DND-41 (cell line): ENCODE measurements around the gene SPTLC3.

Experiments used
- ATAC-seq: fragments of 200-7000 bp; cut with Tn5 transposase; 3 replicates; pipeline ENCODE4 v1.9.1; 2021; ENCODE audit warnings: low read depth; ENCODE audit not compliant: insufficient read depth
- DNase-seq: peaks from one replicate; pipeline ENCODE4 v3.0.0-alpha.2; 2020
- H2AFZ ChIP-seq: 2 replicates; pipeline ENCODE4 v1.6.0; 2012; ENCODE audit warnings: low read depth, low read length
- H3K27ac ChIP-seq: 2 replicates; pipeline ENCODE4 v1.5.1; 2012; ENCODE audit warnings: low read length, inconsistent platforms
- H3K27me3 ChIP-seq: fragments of 200-600 bp; sonication (generic); 2 replicates; pipeline ENCODE4 v1.6.0; 2012; ENCODE audit warnings: low read length, mild to moderate bottlenecking, inconsistent platforms; ENCODE audit not compliant: insufficient read depth, poor library complexity
- H3K36me3 ChIP-seq: 2 replicates; pipeline ENCODE4 v1.5.1; 2012; ENCODE audit warnings: low read length, inconsistent platforms; ENCODE audit not compliant: insufficient read depth
- H3K4me1 ChIP-seq: 2 replicates; pipeline ENCODE4 v1.5.1; 2012; ENCODE audit warnings: mild to moderate bottlenecking, low read length; ENCODE audit not compliant: insufficient read depth
- H3K4me2 ChIP-seq: 2 replicates; pipeline ENCODE4 v1.6.0; 2012; ENCODE audit warnings: mild to moderate bottlenecking, moderate library complexity, low read length, inconsistent platforms; ENCODE audit not compliant: insufficient read depth
- H3K4me3 ChIP-seq, 2 experiments: fragments of 200-600 bp in 1 of 2; shearing (Covaris generic) in 1 of 2; 2 replicates each; pipeline ENCODE4 v1.5.1; 2012 to 2016; ENCODE audit warnings: inconsistent platforms in 2 of 2, low read length in 2 of 2, mild to moderate bottlenecking in 2 of 2, low read depth in 1 of 2, moderate library complexity in 1 of 2
- H3K79me2 ChIP-seq: 2 replicates; pipeline ENCODE4 v1.6.0; 2012; ENCODE audit warnings: low read length, inconsistent platforms; ENCODE audit not compliant: insufficient read depth
- H3K9ac ChIP-seq: 2 replicates; pipeline ENCODE4 v1.6.0; 2012; ENCODE audit warnings: low read depth, mild to moderate bottlenecking, inconsistent platforms, low read length, moderate library complexity
- H3K9me3 ChIP-seq: 2 replicates; pipeline ENCODE4 v1.5.1; 2012; ENCODE audit warnings: low read length, moderate library complexity, mild to moderate bottlenecking, inconsistent platforms; ENCODE audit not compliant: insufficient read depth, severe bottlenecking
- H4K20me1 ChIP-seq: 2 replicates; pipeline ENCODE4 v1.6.0; 2012; ENCODE audit warnings: low read length; ENCODE audit not compliant: insufficient read depth
- EZH2 ChIP-seq: IDR thresholded peaks from 3 replicates; pipeline ENCODE4 v1.6.1; 2012; ENCODE audit warnings: borderline replicate concordance, low read depth, mild to moderate bottlenecking, moderate library complexity, low read length, inconsistent platforms; ENCODE audit not compliant: severe bottlenecking
- TF ChIP-seq, protein P1 (sequence below): IDR thresholded peaks from 2 replicates; pipeline ENCODE4 v1.5.1; 2012; ENCODE audit warnings: borderline replicate concordance, low read length, moderate library complexity, mild to moderate bottlenecking; ENCODE audit not compliant: poor library complexity, severe bottlenecking; ENCODE audit errors: extremely low read depth

Gene SPTLC3

DNA sequence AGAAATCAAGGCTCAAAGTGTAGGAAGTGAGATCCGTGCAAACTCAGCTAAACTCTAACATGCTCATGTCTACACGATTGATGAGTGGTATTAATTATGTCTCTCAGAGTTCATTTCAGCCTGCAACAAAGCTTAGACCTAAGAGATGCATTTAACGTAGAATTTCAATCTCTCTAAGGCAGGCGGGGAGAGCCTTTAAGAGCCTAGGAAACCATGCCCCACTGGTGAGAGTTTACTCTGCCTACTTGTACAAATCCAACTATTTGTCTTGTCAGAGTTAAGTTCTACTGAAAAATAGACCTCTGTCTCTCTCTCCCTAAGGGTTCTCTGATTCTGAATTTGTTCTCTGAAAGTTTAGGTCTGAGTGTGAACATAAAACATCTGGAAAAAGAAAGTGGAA is 100.9 kb downstream of the SPTLC3 start:
- no peak overlapping the region for H3K9ac ChIP-seq
- H3K4me1 ChIP-seq: no peaks in the 10 kb centered on the region
- no peaks in the 10 kb centered on the region for H3K79me2 ChIP-seq
- no peaks in the 10 kb centered on the region for H3K27me3 ChIP-seq
- no peak overlapping the region for H2AFZ ChIP-seq
- no peaks in the 10 kb centered on the region for H3K36me3 ChIP-seq
- TF ChIP-seq, protein P1, sequence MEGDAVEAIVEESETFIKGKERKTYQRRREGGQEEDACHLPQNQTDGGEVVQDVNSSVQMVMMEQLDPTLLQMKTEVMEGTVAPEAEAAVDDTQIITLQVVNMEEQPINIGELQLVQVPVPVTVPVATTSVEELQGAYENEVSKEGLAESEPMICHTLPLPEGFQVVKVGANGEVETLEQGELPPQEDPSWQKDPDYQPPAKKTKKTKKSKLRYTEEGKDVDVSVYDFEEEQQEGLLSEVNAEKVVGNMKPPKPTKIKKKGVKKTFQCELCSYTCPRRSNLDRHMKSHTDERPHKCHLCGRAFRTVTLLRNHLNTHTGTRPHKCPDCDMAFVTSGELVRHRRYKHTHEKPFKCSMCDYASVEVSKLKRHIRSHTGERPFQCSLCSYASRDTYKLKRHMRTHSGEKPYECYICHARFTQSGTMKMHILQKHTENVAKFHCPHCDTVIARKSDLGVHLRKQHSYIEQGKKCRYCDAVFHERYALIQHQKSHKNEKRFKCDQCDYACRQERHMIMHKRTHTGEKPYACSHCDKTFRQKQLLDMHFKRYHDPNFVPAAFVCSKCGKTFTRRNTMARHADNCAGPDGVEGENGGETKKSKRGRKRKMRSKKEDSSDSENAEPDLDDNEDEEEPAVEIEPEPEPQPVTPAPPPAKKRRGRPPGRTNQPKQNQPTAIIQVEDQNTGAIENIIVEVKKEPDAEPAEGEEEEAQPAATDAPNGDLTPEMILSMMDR: no peak
- no peak for TF ChIP-seq EZH2
- ATAC-seq: no peak
- no peak overlapping the region for H3K27ac ChIP-seq
- no peaks in the 10 kb centered on the region for H3K9me3 ChIP-seq
- H3K4me3 ChIP-seq: no peak overlapping the region
- DNase-seq: no peak
- no peak overlapping the region for H3K4me2 ChIP-seq
- H4K20me1 ChIP-seq: no peaks in the 10 kb centered on the region

DNA sequence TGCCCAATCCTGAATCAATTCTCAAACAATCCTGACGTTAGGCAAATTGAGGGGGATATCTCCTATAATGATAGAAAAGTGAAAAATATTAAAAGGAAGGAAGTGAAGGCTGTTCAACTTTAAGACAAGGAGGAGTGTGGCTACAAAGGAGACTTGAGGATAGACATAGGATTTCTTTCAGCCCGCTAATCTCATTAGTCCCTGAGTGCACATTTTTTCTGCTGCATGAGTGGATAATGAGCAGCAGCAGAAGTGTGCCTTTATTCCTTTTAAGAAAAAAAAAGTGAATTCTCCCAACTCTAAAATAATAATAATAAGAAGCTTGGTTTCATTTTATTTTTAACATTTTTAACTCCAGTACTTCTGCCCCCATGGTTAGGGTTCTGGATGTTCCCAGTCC is 102.0 kb downstream of the SPTLC3 start:
- TF ChIP-seq, protein P1: no peak
- no peak for TF ChIP-seq EZH2
- DNase-seq: no peak
- Histone ChIP-seq H3K27me3 (no peaks in the 10 kb centered on the region), H3K9me3 (no peaks in the 10 kb centered on the region), H3K27ac (no peak overlapping the region), H4K20me1 (no peaks in the 10 kb centered on the region), H3K79me2 (no peaks in the 10 kb centered on the region), H3K4me3 (no peak overlapping the region), H3K4me1 (no peaks in the 10 kb centered on the region), H2AFZ (no peak overlapping the region), H3K4me2 (no peak overlapping the region), H3K9ac (no peak overlapping the region), H3K36me3 (no peaks in the 10 kb centered on the region)
- ATAC-seq: no peak

DNA sequence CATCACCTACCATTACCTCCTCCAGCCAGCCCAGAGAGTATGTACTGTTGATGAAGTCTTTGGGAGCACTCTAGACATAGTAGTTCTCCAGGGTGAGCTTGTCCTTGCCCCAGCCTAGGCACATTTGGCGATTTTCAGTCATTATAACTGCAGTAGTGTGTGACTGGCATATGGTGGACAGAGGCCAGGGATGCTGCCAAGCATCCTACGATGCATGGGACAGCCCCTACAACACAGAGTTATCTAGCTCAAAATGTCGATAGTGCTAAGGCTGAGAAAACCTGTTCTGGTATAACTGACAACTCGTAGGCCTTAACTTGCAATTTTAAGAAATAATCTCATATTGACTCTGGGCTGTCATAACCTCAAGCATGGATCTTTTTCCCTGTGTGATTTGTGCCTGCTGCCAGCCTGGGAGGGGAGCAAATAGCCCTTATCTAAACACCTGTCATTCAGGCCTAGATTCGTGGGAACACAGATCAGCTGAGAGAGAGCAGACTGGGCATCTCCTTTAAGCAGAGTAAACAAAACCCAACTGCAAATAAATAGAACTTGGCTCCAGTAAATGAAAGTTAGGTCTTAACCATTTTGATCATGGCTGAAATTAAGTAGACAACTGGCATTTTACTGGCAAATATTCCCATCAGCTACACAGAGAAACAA is 102.6 kb downstream of the SPTLC3 start:
- no peak overlapping the region for H3K4me3 ChIP-seq
- H3K9ac ChIP-seq: no peak overlapping the region
- H3K9me3 ChIP-seq: no peaks in the 10 kb centered on the region
- H3K4me1 ChIP-seq: no peaks in the 10 kb centered on the region
- no peak for ATAC-seq
- H3K36me3 ChIP-seq: no peaks in the 10 kb centered on the region
- TF ChIP-seq, protein P1: no peak
- no peak for TF ChIP-seq EZH2
- no peaks in the 10 kb centered on the region for H4K20me1 ChIP-seq
- H3K4me2 ChIP-seq: no peak overlapping the region
- H3K27me3 ChIP-seq: no peaks in the 10 kb centered on the region
- no peaks in the 10 kb centered on the region for H3K79me2 ChIP-seq
- DNase-seq: no peak
- no peak overlapping the region for H3K27ac ChIP-seq
- H2AFZ ChIP-seq: no peak overlapping the region

DNA sequence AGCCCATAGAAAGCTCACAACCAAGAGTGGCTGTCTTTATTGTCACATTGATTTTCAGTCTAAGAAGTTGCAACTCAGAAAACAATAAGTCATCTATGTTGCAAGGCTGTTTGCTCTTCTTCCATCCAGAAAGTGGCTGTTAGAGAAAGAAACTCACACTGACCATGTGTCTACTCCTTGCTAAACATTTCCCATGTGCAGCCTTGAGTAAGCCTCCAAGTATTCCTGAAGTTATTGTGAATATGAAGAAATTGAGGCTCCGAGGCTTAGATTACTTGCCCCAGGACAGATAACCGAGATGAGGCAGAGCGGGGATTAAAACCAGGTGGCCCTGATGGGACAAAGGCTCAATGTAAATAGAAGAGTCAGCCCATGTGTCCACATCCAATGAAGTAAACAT is 105.0 kb downstream of the SPTLC3 start:
- no peak overlapping the region for H3K4me3 ChIP-seq
- no peak overlapping the region for H3K9ac ChIP-seq
- peaks cover 5% of the 10 kb centered on the region for H3K4me1 ChIP-seq
- H4K20me1 ChIP-seq: no peaks in the 10 kb centered on the region
- no peaks in the 10 kb centered on the region for H3K9me3 ChIP-seq
- no peak overlapping the region for H3K4me2 ChIP-seq
- no peaks in the 10 kb centered on the region for H3K27me3 ChIP-seq
- no peak for ATAC-seq
- H3K79me2 ChIP-seq: no peaks in the 10 kb centered on the region
- no peaks in the 10 kb centered on the region for H3K36me3 ChIP-seq
- TF ChIP-seq, protein P1: no peak
- no peak for TF ChIP-seq EZH2
- DNase-seq: no peak
- no peak overlapping the region for H3K27ac ChIP-seq
- no peak overlapping the region for H2AFZ ChIP-seq
